ENCODE measurements around the gene PLD2.

Gene PLD2

DNA sequence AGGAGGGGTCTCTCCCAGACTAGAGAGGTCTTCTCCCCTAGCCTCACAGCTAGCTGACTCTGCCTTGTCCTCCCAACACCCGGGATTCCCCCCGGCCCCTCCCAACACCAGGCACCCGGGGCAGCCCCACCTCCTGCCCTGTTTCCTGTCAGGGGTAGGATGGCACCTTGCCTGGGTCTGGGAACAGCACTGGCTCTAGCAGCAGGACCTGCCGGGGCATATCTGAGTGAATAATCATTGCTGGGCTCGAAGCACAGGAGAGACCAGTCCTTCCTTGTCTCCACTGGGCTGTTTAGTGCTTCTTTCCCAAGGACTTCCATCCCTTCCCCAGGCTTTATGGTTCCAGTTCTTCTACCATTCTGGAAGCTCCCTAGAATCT, 51.9 kb downstream of the PLD2 start:
- peaks cover 2% of the 10 kb centered on the region for H3K79me1 ChIP-seq (ENCODE audit: low read length)
- no peak overlapping the region for H3K4ac ChIP-seq (ENCODE audit: low read depth, low read length)
- H3K4me1 ChIP-seq (ENCODE audit: control insufficient read depth, low read depth, low read length): peaks cover 19% of the 10 kb centered on the region
- no peaks in the 10 kb centered on the region for H3K79me2 ChIP-seq (ENCODE audit: control insufficient read depth, insufficient read depth, low read length)
- H3K18ac ChIP-seq (ENCODE audit: low read length): peak overlapping the region; percentile 28
- no CpG with 5 or more reads among the region's 5 CpGs for WGBS (ENCODE audit: extremely low coverage, insufficient coverage, low lambda C conversion rate)
- H3K9ac ChIP-seq (ENCODE audit: low read length): no peak overlapping the region
- no peak overlapping the region for H4K5ac ChIP-seq (ENCODE audit: low read length)
- no peak overlapping the region for H4K8ac ChIP-seq (ENCODE audit: low read depth, low read length)
- peak overlapping the region; percentile 15 for H3K27ac ChIP-seq (ENCODE audit: low read depth, low read length)
- no peaks in the 10 kb centered on the region for H3K36me3 ChIP-seq (ENCODE audit: control insufficient read depth, insufficient read depth, low read length)
- no peak overlapping the region for H2BK120ac ChIP-seq (ENCODE audit: low read depth, low read length)
- DNase-seq: peak; percentile 51
- no peak overlapping the region for H2BK15ac ChIP-seq (replicated peaks; ENCODE audit: low read depth)
- no peaks in the 10 kb centered on the region for H3K27me3 ChIP-seq (ENCODE audit: insufficient read depth, low read length, poor library complexity)
- H3K4me2 ChIP-seq (ENCODE audit: low read length): no peak overlapping the region
- no peak overlapping the region for H2AK5ac ChIP-seq (ENCODE audit: low read length)
- H2BK5ac ChIP-seq (ENCODE audit: low read length): no peak overlapping the region
- H3K4me3 ChIP-seq (ENCODE audit: low read length): no peak overlapping the region
- H3K56ac ChIP-seq (ENCODE audit: low read length): no peak overlapping the region
- no peak overlapping the region for H3K23ac ChIP-seq (ENCODE audit: low read length)

GRCh38 chr17:4859816-4860625, 53.1 kb downstream of the PLD2 start:
- H3K79me1 ChIP-seq (ENCODE audit: low read length): peaks cover 2% of the 10 kb centered on the region
- no peak overlapping the region for H4K5ac ChIP-seq (ENCODE audit: low read length)
- no peaks in the 10 kb centered on the region for H3K79me2 ChIP-seq (ENCODE audit: control insufficient read depth, insufficient read depth, low read length)
- H3K27me3 ChIP-seq (ENCODE audit: insufficient read depth, low read length, poor library complexity): no peaks in the 10 kb centered on the region
- no peak overlapping the region for H2BK15ac ChIP-seq (replicated peaks; ENCODE audit: low read depth)
- H3K9ac ChIP-seq (ENCODE audit: low read length): peak overlapping the region; percentile 39
- no CpG with 5 or more reads among the region's 32 CpGs for WGBS (ENCODE audit: extremely low coverage, insufficient coverage, low lambda C conversion rate)
- no peak for DNase-seq
- H2AK5ac ChIP-seq (ENCODE audit: low read length): no peak overlapping the region
- no peak overlapping the region for H3K4ac ChIP-seq (ENCODE audit: low read depth, low read length)
- peak overlapping the region; percentile 18 for H3K56ac ChIP-seq (ENCODE audit: low read length)
- H3K4me3 ChIP-seq (ENCODE audit: low read length): no peak overlapping the region
- no peaks in the 10 kb centered on the region for H3K36me3 ChIP-seq (ENCODE audit: control insufficient read depth, insufficient read depth, low read length)
- no peak overlapping the region for H4K8ac ChIP-seq (ENCODE audit: low read depth, low read length)
- no peak overlapping the region for H3K4me2 ChIP-seq (ENCODE audit: low read length)
- H3K27ac ChIP-seq (ENCODE audit: low read depth, low read length): no peak overlapping the region
- no peak overlapping the region for H2BK120ac ChIP-seq (ENCODE audit: low read depth, low read length)
- H3K23ac ChIP-seq (ENCODE audit: low read length): no peak overlapping the region
- peak overlapping the region; percentile 39 for H3K18ac ChIP-seq (ENCODE audit: low read length)
- H3K4me1 ChIP-seq (ENCODE audit: control insufficient read depth, low read depth, low read length): peaks cover 18% of the 10 kb centered on the region
- no peak overlapping the region for H2BK5ac ChIP-seq (ENCODE audit: low read length)

GRCh38 chr17:4860651-4861050, 53.7 kb downstream of the PLD2 start:
- H3K56ac ChIP-seq (ENCODE audit: low read length): peak overlapping the region; percentile 18
- no peak overlapping the region for H3K23ac ChIP-seq (ENCODE audit: low read length)
- peak overlapping the region; percentile 15 for H3K9ac ChIP-seq (ENCODE audit: low read length)
- no peak overlapping the region for H2BK120ac ChIP-seq (ENCODE audit: low read depth, low read length)
- no peaks in the 10 kb centered on the region for H3K36me3 ChIP-seq (ENCODE audit: control insufficient read depth, insufficient read depth, low read length)
- peaks cover 18% of the 10 kb centered on the region for H3K4me1 ChIP-seq (ENCODE audit: control insufficient read depth, low read depth, low read length)
- H3K79me1 ChIP-seq (ENCODE audit: low read length): peaks cover 2% of the 10 kb centered on the region
- H3K27me3 ChIP-seq (ENCODE audit: insufficient read depth, low read length, poor library complexity): no peaks in the 10 kb centered on the region
- H2BK15ac ChIP-seq (replicated peaks; ENCODE audit: low read depth): no peak overlapping the region
- H4K8ac ChIP-seq (ENCODE audit: low read depth, low read length): no peak overlapping the region
- no peak overlapping the region for H3K18ac ChIP-seq (ENCODE audit: low read length)
- no peak overlapping the region for H3K4me3 ChIP-seq (ENCODE audit: low read length)
- H4K5ac ChIP-seq (ENCODE audit: low read length): no peak overlapping the region
- H2AK5ac ChIP-seq (ENCODE audit: low read length): no peak overlapping the region
- no peak for DNase-seq
- no peak overlapping the region for H2BK5ac ChIP-seq (ENCODE audit: low read length)
- H3K27ac ChIP-seq (ENCODE audit: low read depth, low read length): no peak overlapping the region
- no peak overlapping the region for H3K4me2 ChIP-seq (ENCODE audit: low read length)
- WGBS (ENCODE audit: extremely low coverage, insufficient coverage, low lambda C conversion rate): no CpG with 5 or more reads among the region's 9 CpGs
- H3K79me2 ChIP-seq (ENCODE audit: control insufficient read depth, insufficient read depth, low read length): no peaks in the 10 kb centered on the region
- H3K4ac ChIP-seq (ENCODE audit: low read depth, low read length): no peak overlapping the region

- peaks cover 2% of the 10 kb centered on the region for H3K79me1 ChIP-seq (ENCODE audit: low read length)
- H3K4me3 ChIP-seq (ENCODE audit: low read length): no peak overlapping the region
- H3K56ac ChIP-seq (ENCODE audit: low read length): no peak overlapping the region
- H2BK5ac ChIP-seq (ENCODE audit: low read length): no peak overlapping the region
- no peaks in the 10 kb centered on the region for H3K36me3 ChIP-seq (ENCODE audit: control insufficient read depth, insufficient read depth, low read length)
- no peaks in the 10 kb centered on the region for H3K79me2 ChIP-seq (ENCODE audit: control insufficient read depth, insufficient read depth, low read length)
- H4K5ac ChIP-seq (ENCODE audit: low read length): no peak overlapping the region
- no peak overlapping the region for H3K9ac ChIP-seq (ENCODE audit: low read length)
- peaks cover 18% of the 10 kb centered on the region for H3K4me1 ChIP-seq (ENCODE audit: control insufficient read depth, low read depth, low read length)
- no peak overlapping the region for H3K4me2 ChIP-seq (ENCODE audit: low read length)
- H3K23ac ChIP-seq (ENCODE audit: low read length): no peak overlapping the region
- no peak overlapping the region for H3K18ac ChIP-seq (ENCODE audit: low read length)
- H2BK120ac ChIP-seq (ENCODE audit: low read depth, low read length): no peak overlapping the region
- H2AK5ac ChIP-seq (ENCODE audit: low read length): no peak overlapping the region
- no peak for DNase-seq
- no CpG with 5 or more reads among the region's 16 CpGs for WGBS (ENCODE audit: extremely low coverage, insufficient coverage, low lambda C conversion rate)
- no peak overlapping the region for H3K4ac ChIP-seq (ENCODE audit: low read depth, low read length)
- no peak overlapping the region for H4K8ac ChIP-seq (ENCODE audit: low read depth, low read length)
- no peak overlapping the region for H3K27ac ChIP-seq (ENCODE audit: low read depth, low read length)
- no peaks in the 10 kb centered on the region for H3K27me3 ChIP-seq (ENCODE audit: insufficient read depth, low read length, poor library complexity)
- no peak overlapping the region for H2BK15ac ChIP-seq (replicated peaks; ENCODE audit: low read depth)
These were observed 54.1 kb downstream of the PLD2 start for GRCh38 chr17:4861052-4861451.

GRCh38 chr17:4862720-4863119, 55.8 kb downstream of the PLD2 start:
- no peaks in the 10 kb centered on the region for H3K36me3 ChIP-seq (ENCODE audit: control insufficient read depth, insufficient read depth, low read length)
- WGBS (ENCODE audit: extremely low coverage, insufficient coverage, low lambda C conversion rate): no CpG with 5 or more reads among the region's 4 CpGs
- no peak overlapping the region for H3K18ac ChIP-seq (ENCODE audit: low read length)
- no peak overlapping the region for H3K9ac ChIP-seq (ENCODE audit: low read length)
- H2BK120ac ChIP-seq (ENCODE audit: low read depth, low read length): no peak overlapping the region
- H2BK5ac ChIP-seq (ENCODE audit: low read length): no peak overlapping the region
- DNase-seq: no peak
- no peak overlapping the region for H4K5ac ChIP-seq (ENCODE audit: low read length)
- no peak overlapping the region for H3K23ac ChIP-seq (ENCODE audit: low read length)
- H3K79me1 ChIP-seq (ENCODE audit: low read length): peaks cover 2% of the 10 kb centered on the region
- H2AK5ac ChIP-seq (ENCODE audit: low read length): no peak overlapping the region
- H3K4ac ChIP-seq (ENCODE audit: low read depth, low read length): no peak overlapping the region
- H4K8ac ChIP-seq (ENCODE audit: low read depth, low read length): no peak overlapping the region
- H3K27ac ChIP-seq (ENCODE audit: low read depth, low read length): no peak overlapping the region
- no peaks in the 10 kb centered on the region for H3K79me2 ChIP-seq (ENCODE audit: control insufficient read depth, insufficient read depth, low read length)
- H3K4me1 ChIP-seq (ENCODE audit: control insufficient read depth, low read depth, low read length): peaks cover 15% of the 10 kb centered on the region
- no peak overlapping the region for H2BK15ac ChIP-seq (replicated peaks; ENCODE audit: low read depth)
- no peaks in the 10 kb centered on the region for H3K27me3 ChIP-seq (ENCODE audit: insufficient read depth, low read length, poor library complexity)
- no peak overlapping the region for H3K56ac ChIP-seq (ENCODE audit: low read length)
- H3K4me2 ChIP-seq (ENCODE audit: low read length): no peak overlapping the region
- H3K4me3 ChIP-seq (ENCODE audit: low read length): no peak overlapping the region

- Histone ChIP-seq H3K4me3 (ENCODE audit: low read length) (no peak overlapping the region), H3K36me3 (ENCODE audit: control insufficient read depth, insufficient read depth, low read length) (no peaks in the 10 kb centered on the region), H3K79me1 (ENCODE audit: low read length) (peaks cover 2% of the 10 kb centered on the region), H2BK15ac (replicated peaks; ENCODE audit: low read depth) (no peak overlapping the region), H4K8ac (ENCODE audit: low read depth, low read length) (peak overlapping the region; percentile 16), H3K4me2 (ENCODE audit: low read length) (no peak overlapping the region), H3K56ac (ENCODE audit: low read length) (no peak overlapping the region), H3K27me3 (ENCODE audit: insufficient read depth, low read length, poor library complexity) (no peaks in the 10 kb centered on the region), H2BK120ac (ENCODE audit: low read depth, low read length) (no peak overlapping the region), H3K27ac (ENCODE audit: low read depth, low read length) (no peak overlapping the region), H3K79me2 (ENCODE audit: control insufficient read depth, insufficient read depth, low read length) (no peaks in the 10 kb centered on the region), H3K9ac (ENCODE audit: low read length) (no peak overlapping the region), H3K18ac (ENCODE audit: low read length) (no peak overlapping the region), H3K23ac (ENCODE audit: low read length) (no peak overlapping the region), H2AK5ac (ENCODE audit: low read length) (no peak overlapping the region), H4K5ac (ENCODE audit: low read length) (no peak overlapping the region), H2BK5ac (ENCODE audit: low read length) (no peak overlapping the region), H3K4ac (ENCODE audit: low read depth, low read length) (no peak overlapping the region), H3K4me1 (ENCODE audit: control insufficient read depth, low read depth, low read length) (peaks cover 12% of the 10 kb centered on the region)
- DNase-seq: no peak
- WGBS (ENCODE audit: extremely low coverage, insufficient coverage, low lambda C conversion rate): no CpG with 5 or more reads among the region's 1 CpG
These were observed 56.4 kb downstream of the PLD2 start for GRCh38 chr17:4863321-4863720.

Data from mesendoderm (in vitro differentiated cells).